ENCODE measurements around the gene CELF1. TPM values are rescaled to one million over a fixed set of nuclear protein-coding genes. Genes with fewer than 3 reads are reported as not detected.
"Not testable (repeated sequence)": the region's sequence is repeated elsewhere in the genome, so short reads cannot be mapped to it uniquely, and the experiment has no call there.

Gene CELF1
- total and polyA plus RNA-seq, 12 donors = 24.4 to 97.0 (median 85.5) TPM

DNA sequence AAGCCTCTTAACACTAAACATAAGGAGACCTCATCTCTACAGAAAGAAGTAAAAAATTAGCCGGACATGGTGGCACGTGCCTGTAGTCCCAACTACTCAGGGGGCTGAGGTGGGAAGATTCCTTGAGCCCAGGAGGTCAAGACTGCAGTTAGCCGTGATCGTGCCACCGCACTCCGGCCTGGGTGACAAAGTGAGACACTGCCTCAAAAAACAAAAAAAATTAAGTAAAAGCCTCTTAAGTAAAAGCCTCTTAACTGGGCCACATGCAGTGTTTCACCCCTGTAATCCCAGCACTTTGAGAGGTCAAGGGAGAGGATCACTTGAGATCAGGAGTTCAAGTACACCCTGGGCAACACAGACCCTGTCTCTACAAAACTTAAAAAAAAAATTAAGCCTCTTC lies 25.7 kb downstream of the CELF1 start:
- Histone ChIP-seq H3K27ac (no peak overlapping the region), H3K27me3 (no peaks in the 10 kb centered on the region), H3K9me3 (no peaks in the 10 kb centered on the region), H3K4me3 (no peak overlapping the region), H3K36me3 (peaks cover 0 to 21% (median 0%) of the 10 kb centered on the region in 9 donors), H3K4me1 (peaks cover 17 to 84% (median 60%) of the 10 kb centered on the region in 9 donors)
- ATAC-seq (no peak), DNase-seq (no peak)
- TF ChIP-seq, protein P1, sequence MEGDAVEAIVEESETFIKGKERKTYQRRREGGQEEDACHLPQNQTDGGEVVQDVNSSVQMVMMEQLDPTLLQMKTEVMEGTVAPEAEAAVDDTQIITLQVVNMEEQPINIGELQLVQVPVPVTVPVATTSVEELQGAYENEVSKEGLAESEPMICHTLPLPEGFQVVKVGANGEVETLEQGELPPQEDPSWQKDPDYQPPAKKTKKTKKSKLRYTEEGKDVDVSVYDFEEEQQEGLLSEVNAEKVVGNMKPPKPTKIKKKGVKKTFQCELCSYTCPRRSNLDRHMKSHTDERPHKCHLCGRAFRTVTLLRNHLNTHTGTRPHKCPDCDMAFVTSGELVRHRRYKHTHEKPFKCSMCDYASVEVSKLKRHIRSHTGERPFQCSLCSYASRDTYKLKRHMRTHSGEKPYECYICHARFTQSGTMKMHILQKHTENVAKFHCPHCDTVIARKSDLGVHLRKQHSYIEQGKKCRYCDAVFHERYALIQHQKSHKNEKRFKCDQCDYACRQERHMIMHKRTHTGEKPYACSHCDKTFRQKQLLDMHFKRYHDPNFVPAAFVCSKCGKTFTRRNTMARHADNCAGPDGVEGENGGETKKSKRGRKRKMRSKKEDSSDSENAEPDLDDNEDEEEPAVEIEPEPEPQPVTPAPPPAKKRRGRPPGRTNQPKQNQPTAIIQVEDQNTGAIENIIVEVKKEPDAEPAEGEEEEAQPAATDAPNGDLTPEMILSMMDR (IDR thresholded peaks at IDR 0.05) = no peak
- 89 to 92% methylated on average over 6 of the region's 6 CpGs for WGBS, 2 donors
- intact Hi-C loops (cut with DNase I) = no loop called here

DNA sequence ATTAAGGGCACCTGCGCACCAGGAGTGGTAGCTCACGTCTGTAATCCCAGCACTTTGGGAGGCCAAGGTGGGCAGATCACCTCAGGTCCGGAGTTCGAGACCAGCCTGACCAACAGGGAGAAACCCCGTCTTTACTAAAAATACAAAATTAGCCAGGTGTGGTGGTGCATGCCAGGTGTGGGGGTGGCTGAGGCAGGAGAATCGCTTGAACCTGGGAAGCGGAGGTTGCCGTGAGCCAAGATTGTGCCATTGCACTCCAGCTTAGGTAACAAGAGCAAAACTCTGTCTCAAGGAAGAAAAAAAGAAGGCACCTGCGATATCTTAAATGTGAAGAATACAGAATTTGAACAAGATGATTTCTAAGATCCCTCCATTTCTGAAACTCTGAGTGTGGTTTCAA lies 26.9 kb downstream of the CELF1 start:
- H3K9me3 ChIP-seq; DNase-seq; intact Hi-C loops (cut with DNase I); ATAC-seq; H3K27me3 ChIP-seq; H3K4me3 ChIP-seq: not testable (repeated sequence)
- H3K4me1 ChIP-seq = peaks cover 14 to 84% (median 53%) of the 10 kb centered on the region in 9 donors
- WGBS, 2 donors = 93 to 94% methylated on average over 9 of the region's 9 CpGs
- peak overlapping the region in 3 of 10 donors; percentile 86 to 88 (median 87) for H3K27ac ChIP-seq
- H3K36me3 ChIP-seq = peaks cover 0 to 21% (median 0%) of the 10 kb centered on the region in 9 donors

DNA sequence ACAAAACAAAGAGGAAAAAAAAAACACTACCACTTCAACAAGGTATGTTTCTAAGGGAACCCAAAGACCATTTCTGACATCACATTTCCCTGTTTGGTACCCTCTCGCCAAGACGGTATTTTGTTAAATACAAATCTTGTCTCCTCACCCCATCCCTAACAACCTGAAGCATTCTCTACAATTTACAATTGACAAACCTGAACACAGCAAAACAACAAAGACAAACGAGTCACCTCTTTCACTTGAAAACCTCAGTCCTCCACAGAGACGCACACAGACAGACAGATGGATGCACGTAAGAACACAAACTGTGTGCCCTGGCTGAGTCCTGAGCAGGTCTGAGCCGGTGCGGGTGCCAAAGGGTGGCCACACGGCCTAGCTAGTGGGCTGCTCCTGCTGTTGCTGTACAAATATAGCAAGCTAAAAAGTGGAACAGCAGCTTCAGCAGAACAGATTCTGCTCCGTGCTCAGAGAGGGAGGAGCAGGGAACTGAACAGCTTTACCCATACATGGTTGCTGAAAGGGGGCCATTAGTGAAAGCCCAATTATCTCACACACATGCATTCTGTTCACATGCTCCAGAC lies 28.5 kb downstream of the CELF1 start:
- peak overlapping the region; percentile 19 to 88 (median 66) for H3K27ac ChIP-seq
- no peaks in the 10 kb centered on the region for H3K27me3 ChIP-seq
- TF ChIP-seq, protein P1 (IDR thresholded peaks at IDR 0.05) = no peak
- peaks cover 14 to 86% (median 48%) of the 10 kb centered on the region in 9 donors for H3K4me1 ChIP-seq
- H3K4me3 ChIP-seq = peak overlapping the region in 7 of 10 donors; percentile 12 to 43 (median 38)
- intact Hi-C loops (cut with DNase I) = no loop called here
- peak; percentile 25 to 27 for DNase-seq
- H3K36me3 ChIP-seq = peaks cover 0 to 17% (median 0%) of the 10 kb centered on the region in 9 donors
- peak in 7 of 8 donors; percentile 60 to 82 (median 70) for ATAC-seq
- 22 to 27% methylated on average over 9 of the region's 9 CpGs for WGBS, 2 donors
- H3K9me3 ChIP-seq = no peaks in the 10 kb centered on the region

DNA sequence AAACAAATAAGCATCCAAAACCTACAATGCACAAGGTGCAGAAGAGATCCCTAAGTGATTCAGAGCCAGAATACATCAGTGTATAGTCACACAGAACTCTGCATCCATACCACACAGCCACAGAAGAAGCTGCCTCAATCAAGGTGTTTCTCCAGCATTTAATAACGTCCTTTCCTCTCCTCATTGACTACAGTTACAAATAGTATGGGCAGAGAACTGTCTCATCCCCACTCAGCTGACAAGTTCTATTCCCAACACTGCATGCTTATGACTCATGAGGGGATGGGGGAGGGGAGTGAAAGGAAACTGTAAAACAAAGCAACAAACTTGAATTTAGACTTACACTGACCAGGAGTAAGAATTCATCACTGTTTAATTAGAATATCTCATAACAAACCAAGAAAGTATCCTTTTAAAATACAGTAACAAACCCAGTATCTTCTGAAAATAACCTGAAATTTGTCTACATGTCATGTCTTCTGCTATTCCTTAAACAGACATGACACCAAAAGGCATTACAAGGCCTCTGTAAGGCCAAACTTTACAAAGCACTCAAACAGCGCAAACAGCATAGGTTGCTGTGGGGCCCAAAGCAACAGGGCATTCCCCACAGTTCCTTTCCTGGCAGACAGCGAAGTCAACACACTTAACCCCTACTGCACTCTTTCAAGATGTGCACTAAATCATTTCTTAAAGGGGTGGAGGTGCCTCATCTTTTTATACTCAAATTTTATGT lies 29.3 kb downstream of the CELF1 start:
- intact Hi-C loops (cut with DNase I) = no loop called here
- peak; percentile 74 to 93 (median 84) for ATAC-seq

More for the DNA sequence above, 29.3 kb downstream of the CELF1 start:
- Histone ChIP-seq H3K4me3 (peak overlapping the region in 8 of 10 donors; percentile 9 to 43 (median 37)), H3K4me1 (peaks cover 16 to 90% (median 53%) of the 10 kb centered on the region in 9 donors), H3K9me3 (no peaks in the 10 kb centered on the region), H3K36me3 (peaks cover 0 to 10% (median 0%) of the 10 kb centered on the region in 9 donors), H3K27ac (peak overlapping the region; percentile 19 to 88 (median 70)), H3K27me3 (no peaks in the 10 kb centered on the region)
- TF ChIP-seq, protein P1 (IDR thresholded peaks at IDR 0.05) = no peak
- DNase-seq = peak in 1 of 2 donors; percentile 66
- WGBS, 2 donors = 3% methylated on average over 3 of the region's 3 CpGs
